Skeletal muscle tissue (tissue), 4 donors: ENCODE results near the gene FTCD. TPM values are rescaled to one million over a fixed set of nuclear protein-coding genes. Genes with fewer than 3 reads are reported as not detected.
"Not testable (repeated sequence)": the region's sequence is repeated elsewhere in the genome, so short reads cannot be mapped to it uniquely, and the experiment has no call there.

Source experiments
- H3K27ac ChIP-seq: one replicate; pipeline ENCODE4 v1.7.0; 2013; ENCODE audit warnings: mild to moderate bottlenecking, low read depth, low read length, inconsistent platforms
- H3K27me3 ChIP-seq, 3 donors: one replicate each; pipeline ENCODE4 v1.7.0; 2013; ENCODE audit warnings: low read length in 3 of 3; ENCODE audit not compliant: control insufficient read depth in 3 of 3, insufficient read depth in 3 of 3
- H3K36me3 ChIP-seq, 3 donors: one replicate each; pipeline ENCODE4 v1.7.0; 2013; ENCODE audit warnings: low read length in 3 of 3; ENCODE audit not compliant: control insufficient read depth in 3 of 3, insufficient read depth in 3 of 3
- H3K4me1 ChIP-seq, 3 donors: one replicate each; pipeline ENCODE4 v1.7.0; 2013; ENCODE audit warnings: low read length in 3 of 3, mild to moderate bottlenecking in 3 of 3; ENCODE audit not compliant: control insufficient read depth in 3 of 3, insufficient read depth in 3 of 3
- H3K4me3 ChIP-seq, 3 donors: one replicate each; pipeline ENCODE4 v1.7.0; 2013; ENCODE audit warnings: low read length in 3 of 3
- H3K9ac ChIP-seq, 3 donors: one replicate each; pipeline ENCODE4 v1.7.0; 2013; ENCODE audit warnings: low read length in 3 of 3, mild to moderate bottlenecking in 3 of 3, moderate library complexity in 2 of 3, low read depth in 1 of 3
- H3K9me3 ChIP-seq, 3 donors: one replicate each; pipeline ENCODE4 v1.7.0; 2013; ENCODE audit warnings: low read length in 3 of 3; ENCODE audit not compliant: control insufficient read depth in 3 of 3
- total RNA-seq: library from RNA; depleted of rRNA; stranded (reverse); fragments of >200 nt; gene quantifications from one replicate; pipeline ENCODE4 v1.2.3, GENCODE V29; 2014
- donor health status: Osteomylitis.

FTCD gene
- total RNA-seq, 1 donor from 2014 or later = 0.52 TPM

DNA sequence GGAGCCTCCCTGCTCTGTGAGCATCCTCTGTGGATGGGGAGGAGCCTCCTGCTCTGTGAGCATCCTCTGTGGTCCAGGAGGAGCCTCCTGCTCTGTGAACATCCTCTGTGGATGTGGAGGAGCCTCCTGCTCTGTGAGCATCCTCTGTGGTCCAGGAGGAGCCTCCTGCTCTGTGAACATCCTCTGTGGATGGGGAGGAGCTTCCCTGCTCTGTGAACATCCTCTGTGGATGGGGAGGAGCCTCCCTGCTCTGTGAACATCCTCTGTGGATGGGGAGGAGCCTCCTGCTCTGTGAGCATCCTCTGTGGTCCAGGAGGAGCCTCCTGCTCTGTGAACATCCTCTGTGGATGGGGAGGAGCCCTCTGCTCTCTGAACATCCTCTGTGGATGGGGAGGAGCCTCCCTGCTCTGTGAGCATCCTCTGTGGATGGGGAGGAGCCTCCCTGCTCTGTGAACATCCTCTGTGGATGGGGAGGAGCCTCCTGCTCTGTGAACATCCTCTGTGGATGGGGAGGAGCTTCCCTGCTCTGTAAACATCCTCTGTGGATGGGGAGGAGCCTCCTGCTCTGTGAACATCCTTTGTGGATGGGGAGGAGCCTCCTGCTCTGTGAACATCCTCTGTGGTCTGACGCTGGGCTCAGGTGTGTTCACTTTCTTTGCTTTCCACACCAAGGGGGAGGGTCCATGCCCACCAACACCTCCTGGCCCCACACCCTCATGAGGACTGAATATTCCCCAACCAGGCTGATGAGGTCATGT, 15.2 kb upstream of the FTCD start:
- H3K36me3 ChIP-seq, H3K9ac ChIP-seq, H3K4me3 ChIP-seq, H3K27ac ChIP-seq, H3K4me1 ChIP-seq, H3K9me3 ChIP-seq, H3K27me3 ChIP-seq: not testable (repeated sequence)

DNA sequence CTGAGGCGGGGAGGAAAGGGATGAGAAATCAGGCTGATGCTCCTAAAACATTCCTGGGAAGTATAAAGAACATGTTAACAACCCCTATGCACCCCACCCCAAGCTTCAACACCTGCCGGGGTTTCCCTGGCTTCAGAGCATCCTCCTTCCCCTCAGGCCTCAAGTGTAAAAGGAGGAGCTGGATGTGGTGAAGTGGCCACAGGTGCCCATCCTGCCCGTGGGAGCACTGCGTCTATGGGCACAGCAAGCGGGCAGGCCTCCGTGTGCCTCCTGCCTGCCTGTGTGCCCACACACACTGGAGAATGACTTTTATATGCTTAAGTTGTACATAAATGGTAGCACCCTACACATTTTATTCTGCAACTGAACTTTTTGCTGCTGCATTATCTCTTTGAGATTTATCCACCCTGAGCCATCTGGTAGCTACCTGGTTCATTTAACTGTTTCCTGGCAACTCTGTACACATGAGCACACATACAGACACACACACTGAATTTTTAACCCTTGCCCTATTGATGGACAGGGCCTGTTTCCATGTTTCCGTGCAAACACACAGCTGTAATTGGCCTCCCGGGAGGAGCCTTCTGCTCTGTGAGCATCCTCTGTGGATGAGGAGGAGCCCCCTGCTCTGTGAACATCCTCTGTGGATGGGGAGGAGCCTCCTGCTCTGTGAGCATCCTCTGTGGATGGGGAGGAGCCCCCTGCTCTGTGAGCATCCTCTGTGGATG, 13.4 kb upstream of the FTCD start:
- Histone ChIP-seq H3K27me3 (no peaks in the 10 kb centered on the region), H3K4me3 (no peak overlapping the region), H3K9me3 (no peaks in the 10 kb centered on the region), H3K27ac (no peak overlapping the region), H3K9ac (no peak overlapping the region), H3K4me1 (no peaks in the 10 kb centered on the region), H3K36me3 (no peaks in the 10 kb centered on the region)

DNA sequence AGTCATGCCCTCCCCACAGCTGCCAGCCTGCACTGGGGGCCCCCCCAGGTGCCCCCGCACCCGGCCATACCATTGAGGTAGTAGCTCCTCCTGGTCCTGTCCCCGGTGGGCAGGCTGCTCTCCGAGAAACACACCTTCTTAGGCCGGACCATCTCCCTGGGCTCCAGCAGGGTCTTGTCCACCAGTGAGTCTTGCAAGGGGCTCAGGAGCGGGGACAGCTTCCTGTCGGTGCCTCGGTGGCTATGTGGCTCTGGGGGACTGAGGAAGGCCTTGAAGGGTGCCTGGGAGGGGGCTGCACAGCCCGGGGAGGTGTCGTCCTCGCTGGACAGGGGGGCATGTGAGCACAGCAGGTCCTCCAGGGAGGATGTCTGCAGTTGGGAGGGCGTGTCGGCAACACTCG, 12.9 kb upstream of the FTCD start:
- Histone ChIP-seq H3K9me3 (no peaks in the 10 kb centered on the region), H3K9ac (no peak overlapping the region), H3K27me3 (no peaks in the 10 kb centered on the region), H3K4me3 (no peak overlapping the region), H3K4me1 (no peaks in the 10 kb centered on the region), H3K27ac (no peak overlapping the region), H3K36me3 (no peaks in the 10 kb centered on the region)

DNA sequence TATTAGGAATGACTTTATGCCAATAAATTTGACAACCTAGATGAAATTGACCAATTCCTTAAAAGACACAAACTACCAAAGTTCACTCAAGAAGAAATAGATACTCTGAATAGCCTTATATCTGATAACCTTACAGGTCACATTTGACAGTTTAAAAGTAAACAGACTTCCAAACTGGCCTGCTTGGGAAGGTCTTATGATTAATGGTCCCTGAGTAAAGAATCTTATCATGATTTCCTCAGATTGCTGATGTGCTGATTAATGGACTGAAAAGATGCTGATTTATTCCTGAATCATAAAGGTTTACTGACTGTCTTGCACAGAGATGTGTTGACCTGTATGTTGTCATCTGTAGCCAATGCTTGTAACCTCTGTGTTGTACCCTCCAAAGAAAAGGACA, 9.7 kb upstream of the FTCD start:
- Histone ChIP-seq H3K4me3 (no peak overlapping the region), H3K27me3 (peaks cover 0 to 5% (median 0%) of the 10 kb centered on the region in 3 donors), H3K27ac (no peak overlapping the region), H3K36me3 (no peaks in the 10 kb centered on the region), H3K4me1 (no peaks in the 10 kb centered on the region), H3K9me3 (no peaks in the 10 kb centered on the region), H3K9ac (no peak overlapping the region)

DNA sequence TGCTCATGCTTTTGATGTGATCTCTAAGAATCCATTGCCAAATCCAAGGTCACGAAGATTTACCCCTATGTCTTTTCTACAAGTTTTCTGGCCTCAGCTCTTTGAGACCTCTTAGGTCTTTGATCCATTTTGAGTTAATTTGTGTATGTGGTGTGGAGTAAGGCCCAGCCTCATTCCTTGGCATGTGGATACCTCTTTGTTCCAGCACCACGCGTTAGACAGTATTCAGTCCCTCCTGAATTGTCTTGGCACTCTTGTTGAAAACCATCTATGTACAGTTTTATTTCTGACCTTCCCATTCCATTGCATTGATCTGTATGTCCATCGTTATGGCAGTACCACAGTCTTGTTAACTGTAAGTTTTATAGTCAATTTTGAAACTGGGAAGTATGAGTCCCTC, 8.0 kb upstream of the FTCD start:
- no peak overlapping the region for H3K9ac ChIP-seq
- no peaks in the 10 kb centered on the region for H3K9me3 ChIP-seq
- H3K4me3 ChIP-seq = no peak overlapping the region
- H3K4me1 ChIP-seq = no peaks in the 10 kb centered on the region
- H3K27me3 ChIP-seq = peaks cover 0 to 5% (median 0%) of the 10 kb centered on the region in 3 donors
- no peaks in the 10 kb centered on the region for H3K36me3 ChIP-seq
- no peak overlapping the region for H3K27ac ChIP-seq

DNA sequence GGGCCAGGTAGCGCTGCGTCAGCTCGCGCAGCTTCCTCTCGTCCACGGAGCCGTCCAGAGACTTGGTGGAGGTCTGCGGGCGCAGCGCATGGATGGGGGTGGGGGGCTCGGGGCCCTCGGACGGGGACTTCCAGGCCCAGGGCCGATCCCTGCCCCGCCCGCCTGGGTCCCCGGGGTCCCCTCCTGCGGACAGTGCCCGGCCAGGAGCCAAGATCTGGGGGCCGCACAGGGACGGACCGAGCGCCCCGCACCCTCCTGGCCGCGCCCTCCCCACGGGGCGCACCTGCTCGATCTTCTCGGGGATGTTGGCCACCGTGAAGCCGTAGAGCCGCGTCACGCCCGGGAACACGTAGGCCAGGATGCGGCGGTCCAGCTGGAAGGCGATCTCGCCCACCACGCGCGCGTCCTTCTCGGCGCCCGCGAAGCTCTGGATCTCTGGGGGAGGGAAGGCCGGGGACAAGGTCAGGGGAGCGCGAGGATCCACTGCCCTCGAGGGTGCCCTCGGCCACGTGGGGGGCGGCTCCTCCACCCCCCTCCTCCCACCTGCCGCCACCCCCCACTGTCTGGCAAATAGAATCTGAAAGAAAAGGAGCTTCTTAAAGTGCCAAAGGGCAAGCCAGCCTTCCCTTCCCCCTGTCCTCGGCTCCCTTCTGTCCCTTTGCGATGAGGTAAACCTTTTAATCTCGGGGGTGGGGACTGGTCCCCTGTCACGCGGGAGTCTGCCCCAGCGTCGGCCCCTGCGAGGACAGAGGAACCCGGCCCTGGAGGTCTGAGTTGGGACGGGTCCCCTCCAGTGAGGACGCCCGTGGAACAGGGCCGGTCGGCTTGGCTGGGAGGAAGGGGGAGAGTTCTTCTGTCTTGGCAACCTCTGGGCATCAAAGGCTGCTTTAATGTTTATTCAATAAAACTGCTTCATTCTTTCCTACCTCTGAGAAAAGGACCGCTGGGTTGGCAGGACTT, 6.5 kb upstream of the FTCD start:
- Histone ChIP-seq H3K4me3 (no peak overlapping the region), H3K27me3 (peaks cover 0 to 5% (median 0%) of the 10 kb centered on the region in 3 donors), H3K9me3 (no peaks in the 10 kb centered on the region), H3K4me1 (no peaks in the 10 kb centered on the region), H3K36me3 (no peaks in the 10 kb centered on the region), H3K27ac (no peak overlapping the region), H3K9ac (no peak overlapping the region)

DNA sequence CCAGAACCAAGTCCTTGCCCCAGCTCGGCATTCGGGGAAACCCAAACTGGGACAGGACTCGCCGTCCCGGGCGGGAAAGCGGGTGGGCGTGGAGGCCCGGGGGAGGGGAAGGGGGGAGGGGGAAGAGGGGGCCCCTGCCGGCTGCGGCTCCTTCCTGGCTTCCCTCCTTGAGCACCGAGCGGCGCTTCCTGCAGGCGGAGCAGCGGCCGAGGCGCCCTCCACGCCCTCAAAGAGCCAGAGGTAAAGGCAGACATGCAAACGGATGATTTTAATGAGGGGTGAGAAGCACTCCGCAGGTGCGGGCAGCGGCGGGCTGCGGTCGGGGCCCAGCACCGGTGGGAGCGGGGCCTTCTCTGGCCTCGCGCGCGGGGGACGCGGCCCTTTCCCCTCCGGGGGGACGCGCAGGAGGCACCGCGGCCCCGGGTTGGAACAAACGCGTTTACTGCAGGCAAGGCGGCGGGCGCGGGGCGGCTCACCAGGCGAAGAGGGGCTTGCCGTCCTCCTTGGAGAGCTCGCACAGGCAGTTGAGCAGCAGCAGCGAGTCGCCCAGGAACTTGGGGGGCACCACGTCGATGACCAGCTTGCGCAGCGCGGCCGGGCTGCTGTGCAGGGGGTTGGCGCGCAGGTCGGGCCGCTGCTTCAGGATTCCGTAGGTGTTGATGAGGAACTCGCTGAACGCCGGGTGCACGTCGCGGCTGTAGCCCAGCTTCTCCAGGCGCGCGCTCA, 5.7 kb upstream of the FTCD start:
- Histone ChIP-seq H3K36me3 (no peaks in the 10 kb centered on the region), H3K27ac (no peak overlapping the region), H3K27me3 (peaks cover 0 to 5% (median 0%) of the 10 kb centered on the region in 3 donors), H3K4me1 (no peaks in the 10 kb centered on the region), H3K4me3 (no peak overlapping the region), H3K9me3 (no peaks in the 10 kb centered on the region), H3K9ac (no peak overlapping the region)

DNA sequence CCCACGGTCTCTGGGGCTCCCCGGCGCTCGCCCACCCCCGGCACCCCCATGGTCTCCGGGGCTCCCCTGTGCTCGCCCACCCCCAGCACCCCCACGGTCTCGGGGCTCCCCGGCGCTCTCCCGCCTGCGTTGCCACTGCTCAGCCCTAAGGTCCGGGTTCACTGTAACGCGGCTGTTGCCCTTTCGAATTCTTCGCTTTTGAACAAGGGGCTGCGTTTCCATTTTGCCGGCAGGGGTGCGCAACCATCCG, 5.2 kb upstream of the FTCD start:
- no peaks in the 10 kb centered on the region for H3K9me3 ChIP-seq
- no peak overlapping the region for H3K27ac ChIP-seq
- no peak overlapping the region for H3K9ac ChIP-seq
- H3K36me3 ChIP-seq = no peaks in the 10 kb centered on the region
- no peak overlapping the region for H3K4me3 ChIP-seq
- no peaks in the 10 kb centered on the region for H3K4me1 ChIP-seq
- peaks cover 0 to 5% (median 0%) of the 10 kb centered on the region in 3 donors for H3K27me3 ChIP-seq

DNA sequence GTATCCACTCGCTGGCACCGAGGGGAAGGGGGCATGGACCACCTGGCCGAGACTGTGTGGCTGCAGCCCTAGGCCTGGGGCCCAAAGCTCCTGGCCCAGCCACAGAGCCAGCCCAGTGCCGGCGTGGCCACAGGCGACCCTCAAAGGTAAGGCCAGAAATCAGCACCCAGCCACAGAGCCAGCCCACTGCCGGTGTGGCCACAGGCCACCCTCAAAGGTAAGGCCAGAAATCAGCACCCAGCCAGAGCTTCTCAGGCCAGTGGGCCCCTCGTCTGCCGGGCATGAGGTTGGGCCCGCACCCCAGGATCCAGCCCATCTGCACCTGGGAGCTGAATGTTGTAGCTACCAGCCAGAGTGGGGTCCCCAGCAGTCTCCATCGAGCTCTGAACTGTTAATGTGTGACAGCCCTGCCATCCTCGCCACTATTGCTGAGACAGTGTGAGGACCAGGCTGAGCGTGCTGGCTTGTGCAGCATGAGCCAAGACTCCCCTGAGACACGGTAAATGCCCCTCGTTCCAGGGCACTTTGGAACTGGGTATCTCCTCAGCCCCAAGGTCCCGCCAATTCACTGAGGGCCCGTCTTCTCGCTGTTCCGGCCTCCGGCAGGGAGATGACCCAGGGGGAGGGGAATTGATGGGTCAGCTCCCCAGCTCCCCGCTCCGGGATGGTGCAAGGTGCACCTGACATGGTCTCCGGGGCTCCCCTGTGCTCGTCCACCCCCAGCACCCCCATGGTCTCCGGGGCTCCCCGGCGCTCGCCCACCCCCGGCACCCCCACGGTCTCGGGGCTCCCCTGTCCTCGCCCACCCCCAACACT, 4.7 kb upstream of the FTCD start:
- H3K9ac ChIP-seq = no peak overlapping the region
- H3K4me1 ChIP-seq = no peaks in the 10 kb centered on the region
- H3K36me3 ChIP-seq = no peaks in the 10 kb centered on the region

More for the DNA sequence above, 4.7 kb upstream of the FTCD start:
- Histone ChIP-seq H3K27ac (no peak overlapping the region), H3K27me3 (peaks cover 0 to 5% (median 0%) of the 10 kb centered on the region in 3 donors), H3K4me3 (no peak overlapping the region), H3K9me3 (no peaks in the 10 kb centered on the region)
